Midbrain (tissue), 1 donor: ENCODE results near the gene DPYD.

Experiments
- DNase-seq: peaks from one replicate; lab custom pipeline; 2025; lab: John Stamatoyannopoulos, UW

The DPYD gene

GRCh38 chr1:97906567-97907241 is 14.1 kb downstream of the DPYD start:
- DNase-seq: no peak

- no peak for DNase-seq
Observed at GRCh38 chr1:97905141-97905940, 15.5 kb downstream of the DPYD start.

- DNase-seq: no peak
Observed at GRCh38 chr1:97904534-97904933, 16.3 kb downstream of the DPYD start.

- DNase-seq: no peak
Observed at GRCh38 chr1:97903626-97904025, 17.2 kb downstream of the DPYD start.

- DNase-seq: no peak
Observed at GRCh38 chr1:97902067-97902466, 18.8 kb downstream of the DPYD start.

GRCh38 chr1:97901017-97901658 is 19.7 kb downstream of the DPYD start:
- no peak for DNase-seq

GRCh38 chr1:97898948-97899347 is 21.9 kb downstream of the DPYD start:
- DNase-seq: no peak

GRCh38 chr1:97895278-97895677 is 25.6 kb downstream of the DPYD start:
- DNase-seq: no peak

- DNase-seq: no peak
Observed at GRCh38 chr1:97893844-97894243, 27.0 kb downstream of the DPYD start.

- DNase-seq: no peak
Observed at GRCh38 chr1:97886199-97886598, 34.6 kb downstream of the DPYD start.

GRCh38 chr1:97883823-97884222 is 37.0 kb downstream of the DPYD start:
- DNase-seq: no peak

- DNase-seq: no peak
Observed at GRCh38 chr1:97877307-97877706, 43.5 kb downstream of the DPYD start.

GRCh38 chr1:97875996-97876395 is 44.8 kb downstream of the DPYD start:
- no peak for DNase-seq

GRCh38 chr1:97870589-97870988 is 50.2 kb downstream of the DPYD start:
- DNase-seq: peak; percentile 23

- no peak for DNase-seq
Observed at GRCh38 chr1:97869441-97869840, 51.4 kb downstream of the DPYD start.

- DNase-seq: no peak
Observed at GRCh38 chr1:97867127-97867526, 53.7 kb downstream of the DPYD start.

GRCh38 chr1:97864615-97865014 is 56.2 kb downstream of the DPYD start:
- no peak for DNase-seq

- DNase-seq: no peak
Observed at GRCh38 chr1:97853221-97853620, 67.6 kb downstream of the DPYD start.

- no peak for DNase-seq
Observed at GRCh38 chr1:97849345-97850340, 71.2 kb downstream of the DPYD start.

GRCh38 chr1:97845805-97846204 is 75.0 kb downstream of the DPYD start:
- no peak for DNase-seq

- no peak for DNase-seq
Observed at GRCh38 chr1:97844552-97845089, 76.2 kb downstream of the DPYD start.

GRCh38 chr1:97841338-97841737 is 79.5 kb downstream of the DPYD start:
- no peak for DNase-seq
